Gastroesophageal sphincter (tissue), 3 donors: ENCODE measurements around the gene TEAD2.

Experiments
- CTCF ChIP-seq, 4 experiments: fragments of 200-600 bp in 2 of 4; fragments of 450-650 bp in 2 of 4; sonication (generic) in 1 of 4; IDR thresholded peaks; one replicate each; pipeline ENCODE4 v1.5.1; 2017 to 2019; ENCODE audit warnings: antibody characterized with exemption in 4 of 4, mild to moderate bottlenecking in 2 of 4, moderate library complexity in 2 of 4
- EP300 ChIP-seq: sonication (generic); formaldehyde crosslinking; IDR thresholded peaks from one replicate; pipeline ENCODE4 v1.6.1; 2017; ENCODE audit warnings: antibody characterized with exemption, mild to moderate bottlenecking
- POLR2A ChIP-seq, 2 donors: fragments of 450-650 bp; IDR thresholded peaks; one replicate each; pipeline ENCODE4 v1.6.1; 2017; ENCODE audit warnings: antibody characterized with exemption in 2 of 2, mild to moderate bottlenecking in 2 of 2, moderate library complexity in 1 of 2
- POLR2AphosphoS5 ChIP-seq: sonication (generic); formaldehyde crosslinking; IDR thresholded peaks from one replicate; pipeline ENCODE4 v1.6.1; 2017; ENCODE audit warnings: antibody characterized with exemption

GRCh38 chr19:49364083-49364737 is 2.0 kb upstream of the TEAD2 start:
- TF ChIP-seq CTCF (IDR thresholded peaks at IDR 0.05) (no peak), POLR2A (IDR thresholded peaks at IDR 0.05) (no peak), EP300 (no peak), POLR2AphosphoS5 (no peak)
